GM12878 (cell line): Measurements from ENCODE around the gene LRRC8D. TPM values are rescaled to one million over a fixed set of nuclear protein-coding genes. Genes with fewer than 3 reads are reported as not detected.

Source experiments
- ATAC-seq: fragments of 200-7000 bp; cut with Tn5 transposase; 3 replicates; pipeline ENCODE4 v1.9.1; 2020; ENCODE audit warnings: mild to moderate bottlenecking, moderate library complexity
- BruUV-seq: library from RNA; stranded (reverse); fragments of 400-500 nt; replicated peaks from 2 replicates; lab custom pipeline; 2021; lab: Mats Ljungman, UMichigan
- CTCF ChIA-PET: fragments of 300-600 bp; sonication (Branson Sonifier 250); formaldehyde crosslinking; extraction: SDS; loops from one replicate; lab custom pipeline; 2021; ENCODE audit warnings: inconsistent platforms; lab: Yijun Ruan, JAX
- POLR2A ChIA-PET: fragments of 350-600 bp; formaldehyde crosslinking; extraction: SDS; loops from one replicate; lab custom pipeline; 2021; ENCODE audit warnings: inconsistent platforms; lab: Charles Lee
- RAD21 ChIA-PET: fragments of 300-600 bp; sonication (Branson Sonifier 250); formaldehyde crosslinking; loops from one replicate; lab custom pipeline; 2023; ENCODE audit warnings: antibody characterized with exemption; ENCODE audit not compliant: unreplicated experiment; lab: Charles Lee
- SMC1A ChIA-PET: fragments of 300-600 bp; sonication (Branson Sonifier 250); formaldehyde crosslinking; loops from one replicate; lab custom pipeline; 2023; ENCODE audit not compliant: unreplicated experiment, uncharacterized antibody; lab: Charles Lee
- DNase-seq: peaks from one replicate; pipeline ENCODE4 v3.0.0-alpha.2; 2011; ENCODE audit warnings: low read depth, low spot score
- FAIRE-seq: peaks from 3 replicates; lab custom pipeline; 2011; peaks lifted over from hg19 to GRCh38; lab: Jason Lieb, UNC
- H2AFZ ChIP-seq: 2 replicates; pipeline ENCODE4 v1.6.0; 2011; ENCODE audit warnings: low read depth, low read length, control low read depth; ENCODE audit not compliant: control insufficient read depth
- H3K27ac ChIP-seq: 2 replicates; pipeline ENCODE4 v1.5.1; 2011; ENCODE audit warnings: control low read depth; ENCODE audit not compliant: control insufficient read depth, insufficient read depth
- H3K27me3 ChIP-seq, 2 experiments: replicated peaks in 1 of 2; 2 replicates each; pipeline versions ENCODE4 v1.6.0 to v1.6.1; 2011; ENCODE audit warnings: low read length in 1 of 2; ENCODE audit not compliant: control insufficient read depth in 2 of 2, insufficient read depth in 2 of 2
- H3K36me3 ChIP-seq, 2 experiments: 2 replicates each; pipeline ENCODE4 v1.5.1; 2011; ENCODE audit warnings: low read length in 1 of 2; ENCODE audit not compliant: control insufficient read depth in 2 of 2, insufficient read depth in 2 of 2
- H3K4me1 ChIP-seq: 2 replicates; pipeline ENCODE4 v1.6.1; 2011; ENCODE audit warnings: mild to moderate bottlenecking, low read length, moderate library complexity, mixed read lengths; ENCODE audit not compliant: control insufficient read depth, insufficient read depth
- H3K4me2 ChIP-seq: 2 replicates; pipeline ENCODE4 v1.6.0; 2011; ENCODE audit warnings: control low read depth; ENCODE audit not compliant: control insufficient read depth, insufficient read depth
- H3K4me3 ChIP-seq: fragments of 200-600 bp; sonication (generic); 2 replicates; pipeline ENCODE4 v1.5.1; 2016
- H3K79me2 ChIP-seq: 2 replicates; pipeline ENCODE4 v1.6.0; 2011; ENCODE audit warnings: low read length; ENCODE audit not compliant: control insufficient read depth, insufficient read depth
- H3K9ac ChIP-seq: 2 replicates; pipeline ENCODE4 v1.8.0; 2011; ENCODE audit warnings: low read length, control low read depth, mixed read lengths; ENCODE audit not compliant: control insufficient read depth, insufficient read depth
- H3K9me3 ChIP-seq: replicated peaks from 3 replicates; pipeline ENCODE4 v1.5.1; 2011; ENCODE audit warnings: mild to moderate bottlenecking, low read length; ENCODE audit not compliant: control insufficient read depth, insufficient read depth
- H4K20me1 ChIP-seq: 2 replicates; pipeline ENCODE4 v1.6.0; 2011; ENCODE audit not compliant: control insufficient read depth, insufficient read depth
- ATF3 ChIP-seq: IDR thresholded peaks from 2 replicates; pipeline ENCODE4 v1.6.1; 2011; ENCODE audit warnings: low read depth, mild to moderate bottlenecking, low read length, moderate library complexity, borderline replicate concordance; ENCODE audit errors: extremely low read depth
- EGR1 ChIP-seq, 2 experiments: IDR thresholded peaks; 1 replicate in 1 of 2; 2 replicates in 1 of 2; pipeline ENCODE4 v1.6.1; 2011 to 2012; ENCODE audit warnings: low read depth in 2 of 2, low read length in 2 of 2, borderline replicate concordance in 1 of 2, mild to moderate bottlenecking in 1 of 2, moderate library complexity in 1 of 2
- ELK1 ChIP-seq: IDR thresholded peaks from 2 replicates; pipeline ENCODE4 v1.6.1; 2012; ENCODE audit warnings: low read depth, low read length, improper control_type of control experiment
- ETV6 ChIP-seq, 2 experiments: fragments of 450-650 bp in 1 of 2; IDR thresholded peaks in 1 of 2; conservative IDR thresholded peaks in 1 of 2; 2 replicates each; pipeline ENCODE4 v1.6.1; 2014; ENCODE audit warnings: antibody characterized with exemption in 1 of 2, borderline replicate concordance in 1 of 2, low read depth in 1 of 2, mild to moderate bottlenecking in 1 of 2, moderate library complexity in 1 of 2
- FOXM1 ChIP-seq: IDR thresholded peaks from 2 replicates; pipeline ENCODE4 v1.6.1; 2012; ENCODE audit warnings: low read depth, mild to moderate bottlenecking, inconsistent platforms, low read length, moderate library complexity
- IKZF2 ChIP-seq, 2 experiments: fragments of 450-650 bp; IDR thresholded peaks; 2 replicates each; pipeline ENCODE4 v1.6.1; 2017; ENCODE audit warnings: mild to moderate bottlenecking in 2 of 2, moderate library complexity in 2 of 2
- NFXL1 ChIP-seq: fragments of 450-650 bp; IDR thresholded peaks from 2 replicates; pipeline ENCODE4 v1.6.1; 2017; ENCODE audit warnings: antibody characterized with exemption, mild to moderate bottlenecking, borderline replicate concordance
- NRF1 ChIP-seq: conservative IDR thresholded peaks from 2 replicates; pipeline ENCODE4 v1.6.1; 2011; ENCODE audit warnings: mild to moderate bottlenecking, low read depth, low read length, improper control_type of control experiment
- RAD21 ChIP-seq: IDR thresholded peaks from 2 replicates; pipeline ENCODE4 v1.6.1; 2011; ENCODE audit warnings: mild to moderate bottlenecking, low read depth, low read length, moderate library complexity; ENCODE audit not compliant: insufficient read depth
- RCOR1 ChIP-seq: conservative IDR thresholded peaks from 2 replicates; pipeline ENCODE4 v1.6.1; 2012; ENCODE audit warnings: low read depth, low read length, improper control_type of control experiment
- RELA ChIP-seq: fragments of 450-650 bp; IDR thresholded peaks from 2 replicates; pipeline ENCODE4 v1.8.0; 2014; ENCODE audit warnings: borderline replicate concordance; ENCODE audit not compliant: partially characterized antibody
- RFX5 ChIP-seq: IDR thresholded peaks from 2 replicates; pipeline ENCODE4 v1.6.1; 2011; ENCODE audit warnings: low read depth, low read length, improper control_type of control experiment
- SKIL ChIP-seq: fragments of 450-650 bp; IDR thresholded peaks from 2 replicates; pipeline ENCODE4 v1.6.1; 2017; ENCODE audit warnings: mild to moderate bottlenecking, low read depth, inconsistent platforms; ENCODE audit not compliant: poor library complexity, severe bottlenecking
- TARDBP ChIP-seq: IDR thresholded peaks from 2 replicates; pipeline ENCODE4 v1.6.1; 2016; ENCODE audit warnings: borderline replicate concordance
- USF1 ChIP-seq: IDR thresholded peaks from 2 replicates; pipeline ENCODE4 v1.6.1; 2011; ENCODE audit warnings: borderline replicate concordance, low read depth, mild to moderate bottlenecking, moderate library complexity, mixed read lengths, low read length; ENCODE audit not compliant: insufficient read depth; ENCODE audit errors: extremely low read length
- ZNF217 ChIP-seq: fragments of 450-650 bp; IDR thresholded peaks from 2 replicates; pipeline ENCODE4 v1.6.1; 2017; ENCODE audit warnings: antibody characterized with exemption, mild to moderate bottlenecking
- ZNF24 ChIP-seq: fragments of 450-650 bp; IDR thresholded peaks from 2 replicates; pipeline ENCODE4 v1.6.1; 2017; ENCODE audit warnings: antibody characterized with exemption, mild to moderate bottlenecking
- ZNF274 ChIP-seq: IDR thresholded peaks from one replicate; pipeline ENCODE4 v1.8.0; 2011; ENCODE audit not compliant: insufficient read length, insufficient read depth
- in situ Hi-C: fragments of 300-500 bp; cut with MboI; formaldehyde crosslinking; loops from 9 replicates; pipeline ENCODE4 v1.14.3; 2018; ENCODE audit warnings: mixed read lengths
- intact Hi-C: fragments of 100-400 bp; cut with micrococcal nuclease; formaldehyde crosslinking; loops from one replicate; pipeline ENCODE4 v1.14.2; 2022; ENCODE audit not compliant: unreplicated experiment
- polyA plus RNA-seq, 11 experiments: library from polyadenylated mRNA; depleted of rRNA in 4 of 11; unstranded in 6 of 11; stranded (reverse) in 5 of 11; fragments of >200 nt; fragmentation: Nextera tagmentation in 4 of 11; fragmentation: Illumina TruSeq in 1 of 11; extraction: Ambion mirVana in 4 of 11; extraction: Trizol in 1 of 11; gene quantifications; 1 replicate in 1 of 11; 2 replicates in 10 of 11; pipeline versions ENCODE4 v1.2.1 to v1.2.3, GENCODE V29; 2011 to 2016; ENCODE audit warnings: inconsistent platforms in 2 of 11, missing spikeins in 2 of 11, low read depth in 1 of 11
- total RNA-seq, 4 experiments: library from RNA; depleted of rRNA in 3 of 4; stranded (reverse); fragments of >200 nt in 3 of 4; fragmentation: Illumina TruSeq in 1 of 4; extraction: Trizol in 1 of 4; gene quantifications; 2 replicates each; pipeline versions ENCODE4 v1.2.1 to v1.2.3, GENCODE V29; 2013 to 2021

LRRC8D gene
- total and polyA plus RNA-seq, 10 of the 15 experiments (the other 5 are each of a cell fraction or from before 2014, with no cell fraction given) = 5.6 to 44.1 (median 26.8) TPM

- DNase-seq (no peak), ATAC-seq (no peak), FAIRE-seq (no peak)
- ChIA-PET CTCF (no interaction called here), POLR2A (no interaction called here), RAD21 (no interaction called here), SMC1A (no interaction called here)
- Histone ChIP-seq H3K4me1 (no peaks in the 10 kb centered on the region), H3K4me3 (no peak overlapping the region), H4K20me1 (no peaks in the 10 kb centered on the region), H3K36me3 (no peaks in the 10 kb centered on the region), H3K9me3 (no peaks in the 10 kb centered on the region), H3K4me2 (no peak overlapping the region), H3K27ac (no peak overlapping the region), H3K79me2 (no peaks in the 10 kb centered on the region), H3K9ac (no peak overlapping the region), H2AFZ (no peak overlapping the region), H3K27me3 (no peaks in the 10 kb centered on the region)
- in situ Hi-C loops = no loop called here
- no peak for TF ChIP-seq ELK1
- no peak for TF ChIP-seq ZNF24
- TF ChIP-seq ATF3 = no peak
- TF ChIP-seq ZNF274 = no peak
- TF ChIP-seq ZNF217 = no peak
- TF ChIP-seq EGR1 (IDR thresholded peaks at IDR 0.05; ENCODE audit: borderline replicate concordance in 1 of 2, low read depth in 2 of 2, low read length in 2 of 2) = no peak
- no peak for TF ChIP-seq RCOR1
- TF ChIP-seq TARDBP = no peak
- TF ChIP-seq RAD21 = no peak
- no peak for TF ChIP-seq NRF1
- no peak for TF ChIP-seq USF1
- no peak for TF ChIP-seq FOXM1
- no peak for TF ChIP-seq RFX5
- TF ChIP-seq SKIL = no peak
- TF ChIP-seq RELA = no peak
- no peak for TF ChIP-seq IKZF2 (IDR thresholded peaks at IDR 0.05)
- no peak for TF ChIP-seq NFXL1
- TF ChIP-seq ETV6 (conservative IDR thresholded peaks at IDR 0.05 in 1 of 2, IDR thresholded peaks at IDR 0.05 in 1 of 2; ENCODE audit: borderline replicate concordance in 1 of 2, low read depth in 1 of 2) = no peak
- no TSS peak for BruUV-seq
- intact Hi-C loops = no loop called here
Observed at GRCh38 chr1:89837036-89837481, 16.2 kb downstream of the LRRC8D start.
